ENCODE results near the gene DYSF. TPM values are rescaled to one million over a fixed set of nuclear protein-coding genes. Genes with fewer than 3 reads are reported as not detected.

DYSF gene
- total RNA-seq, 1 experiment from 2014 or later = 0.89 TPM

- no peaks in the 10 kb centered on the region for H3K9me3 ChIP-seq (ENCODE audit: control insufficient read depth in 1 of 2, insufficient read depth in 1 of 2, low read depth in 1 of 2, low read length in 2 of 2)
- no peak overlapping the region for H3K4me2 ChIP-seq (ENCODE audit: low read length)
- no peak overlapping the region for H3K4me3 ChIP-seq (replicated peaks in 1 of 2; ENCODE audit: low read depth in 1 of 2, low read length in 2 of 2)
- RAD21 ChIA-PET (ENCODE audit: low non-redundant PET in 1 of 2, low total read pairs in 2 of 2, uncharacterized antibody in 2 of 2, unreplicated experiment in 2 of 2) = no interaction called here
- no peak overlapping the region for H3K9ac ChIP-seq (ENCODE audit: low read length)
- H3K79me2 ChIP-seq (ENCODE audit: insufficient read depth, low read length) = no peaks in the 10 kb centered on the region
- intact Hi-C loops (cut with micrococcal nuclease) = no loop called here
- no peaks in the 10 kb centered on the region for H3K9me2 ChIP-seq (ENCODE audit: insufficient read depth)
- H2AFZ ChIP-seq (ENCODE audit: low read depth, low read length, poor library complexity, severe bottlenecking) = no peak overlapping the region
- BruUV-seq (replicated peaks) = no TSS peak
- no peak for TF ChIP-seq ZFX (IDR thresholded peaks at IDR 0.05)
- no peak for TF ChIP-seq ELF1 (IDR thresholded peaks at IDR 0.05; ENCODE audit: borderline replicate concordance, low read depth)
- TF ChIP-seq EGR1 (IDR thresholded peaks at IDR 0.05; ENCODE audit: low read depth) = no peak
- no peak for TF ChIP-seq SP1 (IDR thresholded peaks at IDR 0.05; ENCODE audit: low read depth)
- TF ChIP-seq POLR2A (IDR thresholded peaks at IDR 0.05; ENCODE audit: borderline replicate concordance, extremely low read depth, insufficient read depth, insufficient read length) = no peak
- no peak for TF ChIP-seq CBX3 (IDR thresholded peaks at IDR 0.05; ENCODE audit: low read depth)
- TF ChIP-seq ZBTB33 (IDR thresholded peaks at IDR 0.05; ENCODE audit: extremely low read depth, insufficient replicate concordance, low read length) = no peak
- TF ChIP-seq JUND (IDR thresholded peaks at IDR 0.05) = no peak
- TF ChIP-seq EZH2 (IDR thresholded peaks at IDR 0.05) = no peak
- TF ChIP-seq RAD21 (IDR thresholded peaks at IDR 0.05; ENCODE audit: low read depth) = no peak
- TF ChIP-seq, protein P1, sequence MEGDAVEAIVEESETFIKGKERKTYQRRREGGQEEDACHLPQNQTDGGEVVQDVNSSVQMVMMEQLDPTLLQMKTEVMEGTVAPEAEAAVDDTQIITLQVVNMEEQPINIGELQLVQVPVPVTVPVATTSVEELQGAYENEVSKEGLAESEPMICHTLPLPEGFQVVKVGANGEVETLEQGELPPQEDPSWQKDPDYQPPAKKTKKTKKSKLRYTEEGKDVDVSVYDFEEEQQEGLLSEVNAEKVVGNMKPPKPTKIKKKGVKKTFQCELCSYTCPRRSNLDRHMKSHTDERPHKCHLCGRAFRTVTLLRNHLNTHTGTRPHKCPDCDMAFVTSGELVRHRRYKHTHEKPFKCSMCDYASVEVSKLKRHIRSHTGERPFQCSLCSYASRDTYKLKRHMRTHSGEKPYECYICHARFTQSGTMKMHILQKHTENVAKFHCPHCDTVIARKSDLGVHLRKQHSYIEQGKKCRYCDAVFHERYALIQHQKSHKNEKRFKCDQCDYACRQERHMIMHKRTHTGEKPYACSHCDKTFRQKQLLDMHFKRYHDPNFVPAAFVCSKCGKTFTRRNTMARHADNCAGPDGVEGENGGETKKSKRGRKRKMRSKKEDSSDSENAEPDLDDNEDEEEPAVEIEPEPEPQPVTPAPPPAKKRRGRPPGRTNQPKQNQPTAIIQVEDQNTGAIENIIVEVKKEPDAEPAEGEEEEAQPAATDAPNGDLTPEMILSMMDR (IDR thresholded peaks at IDR 0.05 in 2 of 3, conservative IDR thresholded peaks at IDR 0.05 in 1 of 3; ENCODE audit: borderline replicate concordance in 1 of 3, insufficient read depth in 1 of 3, low read depth in 2 of 3, low read length in 2 of 3) = no peak
- TF ChIP-seq FOSL1 (IDR thresholded peaks at IDR 0.05; ENCODE audit: low read depth) = no peak
- no peak for TF ChIP-seq TCF7L2 (IDR thresholded peaks at IDR 0.05; ENCODE audit: borderline replicate concordance, extremely low read depth, insufficient read depth, insufficient read length)
- no peak for TF ChIP-seq YY1 (IDR thresholded peaks at IDR 0.05; ENCODE audit: extremely low read depth, insufficient replicate concordance, low read depth, low read length)
- no peak for TF ChIP-seq SRF (IDR thresholded peaks at IDR 0.05; ENCODE audit: low read depth)
- TF ChIP-seq, protein P2, sequence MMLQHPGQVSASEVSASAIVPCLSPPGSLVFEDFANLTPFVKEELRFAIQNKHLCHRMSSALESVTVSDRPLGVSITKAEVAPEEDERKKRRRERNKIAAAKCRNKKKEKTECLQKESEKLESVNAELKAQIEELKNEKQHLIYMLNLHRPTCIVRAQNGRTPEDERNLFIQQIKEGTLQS (IDR thresholded peaks at IDR 0.05) = no peak
- TF ChIP-seq EZH2phosphoT487 (IDR thresholded peaks at IDR 0.05; ENCODE audit: borderline replicate concordance) = no peak
- ATAC-seq (no peak), DNase-seq (ENCODE audit: low read depth, low spot score) (no peak)
- CTCF ChIA-PET = no interaction called here
- H3K36me3 ChIP-seq (ENCODE audit: control insufficient read depth in 1 of 2, insufficient read depth in 2 of 2, low read length in 2 of 2) = no peaks in the 10 kb centered on the region
- H4K20me1 ChIP-seq (ENCODE audit: insufficient read depth) = no peaks in the 10 kb centered on the region
- no peaks in the 10 kb centered on the region for H3K27me3 ChIP-seq (ENCODE audit: insufficient read depth, low read length)
- no peak overlapping the region for H3K27ac ChIP-seq (ENCODE audit: low read depth, low read length)
- H3K4me1 ChIP-seq (ENCODE audit: control insufficient read depth in 1 of 2, insufficient read depth in 2 of 2, low read length in 2 of 2) = no peaks in the 10 kb centered on the region
- POLR2A ChIA-PET = no interaction called here
Measured at GRCh38 chr2:71669058-71669456, 215.7 kb downstream of the DYSF start.
